ENCODE results near the gene CCDC28B.

DNA sequence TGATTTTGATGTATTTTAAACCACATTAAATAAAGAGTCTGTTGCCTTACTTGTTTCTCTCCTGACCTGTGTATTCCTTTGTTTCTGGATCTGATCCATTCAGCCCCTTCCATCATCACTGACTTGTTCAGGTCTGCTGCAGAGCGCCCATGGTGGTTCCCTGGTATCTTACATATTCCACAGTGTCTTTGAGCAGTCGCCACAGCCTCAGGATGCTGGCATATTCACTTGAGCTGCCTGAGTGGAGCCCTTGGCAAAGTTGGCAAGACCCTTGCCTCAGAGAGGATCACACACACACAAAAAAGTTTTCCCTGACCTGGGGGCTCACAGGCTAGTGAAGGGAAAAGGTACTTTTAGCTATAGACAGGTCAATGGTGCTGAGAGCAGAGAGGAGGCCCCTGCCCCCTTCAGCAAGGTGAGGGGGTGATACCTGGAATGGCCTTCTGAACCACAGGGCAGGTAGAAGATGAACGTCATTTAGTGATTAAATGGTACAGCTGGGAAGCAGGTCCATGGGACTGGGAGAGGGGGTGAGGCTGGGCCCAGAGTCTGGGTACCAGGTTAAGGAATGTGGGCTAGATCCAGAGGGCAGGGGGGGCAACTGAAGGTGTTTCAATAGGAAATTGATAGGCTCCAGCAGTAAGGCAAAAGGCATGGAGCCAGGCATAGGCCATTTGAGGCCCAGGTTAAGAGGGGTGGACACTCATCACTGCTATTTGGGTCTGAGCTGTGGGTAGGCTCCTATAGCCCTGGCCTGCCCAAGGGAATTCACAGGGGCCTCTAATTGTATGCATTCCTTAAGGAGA lies 2.0 kb upstream of the CCDC28B start:
- TF ChIP-seq POLR2A (IDR thresholded peaks at IDR 0.05; ENCODE audit: low read depth, low read length): no peak
- peak; percentile 33; the same call in 1 of the 2 replicates for TF ChIP-seq POLR2AphosphoS5 (IDR thresholded peaks at IDR 0.05; ENCODE audit: low read depth, low read length)
- TF ChIP-seq PAX5 (IDR thresholded peaks at IDR 0.05; ENCODE audit: insufficient read depth, low read length, severe bottlenecking): no peak
